ENCODE measurements around the gene NPSR1.
"Not testable (repeated sequence)": the region's sequence is repeated elsewhere in the genome, so short reads cannot be mapped to it uniquely, and the experiment has no call there.

The NPSR1 gene

DNA sequence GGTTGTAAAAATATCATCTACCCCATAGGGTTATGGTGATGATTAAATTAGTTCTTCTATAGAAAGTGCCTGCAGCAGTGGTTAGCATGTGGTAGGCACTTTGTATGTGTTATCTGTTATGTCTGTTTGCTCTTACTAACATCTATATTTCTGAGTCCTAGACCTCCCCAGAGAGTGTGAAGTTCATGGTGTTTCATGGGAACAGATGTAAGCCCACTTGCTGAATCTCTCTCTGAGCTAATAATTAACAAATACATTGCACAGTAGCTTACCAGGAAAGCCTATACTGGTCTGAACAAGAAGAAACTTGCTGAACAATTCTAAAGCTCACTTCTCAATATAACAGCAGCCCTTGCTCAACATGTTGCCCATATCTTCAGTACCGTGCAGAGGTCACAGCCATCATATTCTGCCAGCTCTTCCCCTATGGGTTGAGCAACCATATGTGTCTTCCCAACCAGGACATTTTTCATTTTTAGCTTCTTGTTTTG is 100.1 kb downstream of the NPSR1 start:
- no peak for DNase-seq (ENCODE audit: low spot score)

DNA sequence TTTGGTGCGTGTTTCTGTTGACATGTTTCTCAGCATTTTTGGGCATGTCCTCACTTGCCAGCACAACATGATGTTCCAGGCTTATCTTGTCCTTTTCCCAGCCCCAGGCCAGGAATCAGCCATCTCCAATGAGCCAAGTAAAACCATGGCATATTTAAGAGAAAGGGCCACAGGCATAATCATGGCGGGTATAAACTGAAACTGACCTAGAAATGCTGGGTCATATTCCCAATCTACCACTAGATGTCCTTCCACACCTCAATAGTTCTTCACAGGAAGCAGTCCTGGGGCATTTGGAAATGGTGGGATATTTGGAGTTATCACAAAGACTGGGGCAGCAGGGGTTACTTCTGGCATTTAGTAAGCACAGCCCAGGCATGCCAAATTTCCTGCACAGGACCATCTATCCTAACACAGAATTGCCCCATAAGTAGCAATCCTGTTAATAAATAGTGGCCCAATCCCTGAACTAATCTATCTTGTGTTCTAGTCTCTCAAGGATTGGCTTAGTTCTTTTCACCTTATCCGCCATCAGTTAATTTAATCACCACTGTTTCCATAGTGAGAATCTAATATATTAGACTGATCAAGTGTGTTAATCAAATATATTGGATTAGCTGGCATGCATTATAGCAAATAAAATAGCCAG is 101.6 kb downstream of the NPSR1 start:
- DNase-seq (ENCODE audit: low spot score), result no peak

DNA sequence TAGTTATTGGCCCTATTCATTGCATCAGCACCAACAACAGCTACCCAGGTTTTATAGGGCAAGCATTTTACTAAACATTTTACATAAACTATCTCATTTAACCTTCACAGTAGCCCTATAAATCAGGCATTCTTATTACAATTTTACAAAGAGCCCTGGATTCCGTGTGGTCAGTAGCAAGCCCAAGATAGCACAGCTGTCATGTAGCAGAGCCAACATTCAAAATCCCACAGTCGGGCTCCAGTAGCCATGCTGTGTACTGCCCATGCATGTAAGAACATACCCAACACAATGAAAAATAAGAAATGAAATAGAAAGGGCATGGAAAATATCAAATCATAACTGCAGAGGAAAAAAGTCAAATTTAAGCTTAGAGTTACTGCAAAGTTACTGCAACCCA is 102.3 kb downstream of the NPSR1 start:
- no peak for DNase-seq (ENCODE audit: low spot score)

DNA sequence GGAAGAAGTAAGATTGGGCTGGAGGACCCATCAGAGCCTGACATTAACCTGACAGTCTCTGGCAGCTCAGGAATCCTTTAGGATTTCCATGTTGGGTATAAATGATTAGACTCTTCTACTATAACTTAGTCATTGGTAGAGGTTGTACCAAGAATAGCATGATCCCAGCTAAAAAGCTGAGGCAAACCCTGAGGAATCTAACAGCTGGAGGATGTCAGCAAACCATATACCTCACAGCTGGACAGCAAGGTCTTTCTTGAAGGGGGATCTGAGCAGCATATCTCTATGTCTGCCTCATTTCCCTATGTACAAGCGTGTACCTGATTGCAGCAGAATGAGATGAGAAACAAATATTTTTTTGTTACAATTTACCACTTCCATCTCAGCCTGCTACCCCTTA is 103.2 kb downstream of the NPSR1 start:
- DNase-seq (ENCODE audit: low spot score), result no peak

DNA sequence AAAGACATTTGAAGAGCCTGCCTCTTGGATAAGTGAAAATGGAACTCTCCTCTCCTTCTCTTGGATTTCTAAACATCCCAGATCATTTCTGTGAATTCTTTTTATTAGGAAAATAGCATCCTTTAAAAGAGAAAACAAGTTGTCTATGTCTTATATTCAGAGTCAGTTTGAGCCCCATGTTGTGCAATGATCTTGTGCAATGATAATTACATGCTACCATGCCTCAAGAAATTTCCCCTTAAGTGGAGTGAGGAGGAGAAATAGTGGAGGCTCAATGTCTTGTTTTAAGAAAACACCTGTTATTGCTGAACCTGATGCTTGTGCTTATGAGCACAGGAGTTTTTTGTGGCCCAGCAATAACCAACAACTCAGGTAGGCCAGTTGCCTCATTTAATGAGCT is 103.6 kb downstream of the NPSR1 start:
- DNase-seq (ENCODE audit: low spot score), result no peak

DNA sequence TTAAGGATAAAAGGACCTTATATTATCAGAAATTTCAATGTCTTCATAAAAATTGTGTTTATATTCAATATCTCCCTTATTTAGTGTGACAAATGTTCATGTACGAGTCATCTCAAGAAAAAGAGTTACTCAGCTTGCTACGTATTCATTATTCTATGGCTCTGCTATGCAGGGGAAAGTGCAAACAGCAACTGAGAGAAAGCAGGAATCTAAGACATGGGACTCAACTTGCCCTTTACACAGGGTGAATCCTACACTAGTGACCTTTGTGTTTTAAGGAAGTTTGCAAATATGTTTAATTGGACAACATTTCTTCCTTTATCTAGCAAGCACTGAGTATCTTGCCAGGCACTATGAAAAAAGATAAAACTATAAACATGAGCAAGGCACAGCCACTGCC is 104.7 kb downstream of the NPSR1 start:
- no peak for DNase-seq (ENCODE audit: low spot score)

DNA sequence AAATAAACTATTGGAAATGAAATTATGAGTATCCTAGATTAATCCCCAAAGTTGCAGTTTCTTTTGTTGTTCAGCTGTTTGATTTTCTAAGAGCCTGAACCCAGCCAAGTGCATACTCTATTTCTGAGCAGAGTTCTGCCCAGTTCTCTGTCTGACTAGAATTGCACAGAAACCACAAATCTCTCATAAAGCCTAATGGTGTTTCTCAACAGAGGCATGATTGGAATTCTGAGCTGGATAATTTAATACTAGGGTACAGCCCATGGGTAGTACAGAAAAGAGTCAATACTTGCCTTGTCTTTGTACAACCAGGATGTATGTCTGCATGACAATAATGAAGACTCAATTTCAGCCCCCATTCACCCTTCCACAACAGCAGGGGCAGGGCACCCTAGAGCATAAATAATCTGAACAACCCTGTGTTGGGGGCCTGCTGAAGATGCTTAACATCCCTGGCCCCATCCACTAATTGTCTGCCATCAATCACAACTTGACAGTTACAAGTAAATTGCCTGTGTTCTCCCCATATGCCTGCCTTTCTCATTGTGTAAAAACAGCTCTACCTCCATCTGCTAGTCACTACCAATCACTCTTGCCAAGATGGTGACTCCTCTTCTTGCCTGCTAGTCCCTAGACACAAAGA is 114.4 kb downstream of the NPSR1 start:
- no peak for DNase-seq (ENCODE audit: low spot score)

DNA sequence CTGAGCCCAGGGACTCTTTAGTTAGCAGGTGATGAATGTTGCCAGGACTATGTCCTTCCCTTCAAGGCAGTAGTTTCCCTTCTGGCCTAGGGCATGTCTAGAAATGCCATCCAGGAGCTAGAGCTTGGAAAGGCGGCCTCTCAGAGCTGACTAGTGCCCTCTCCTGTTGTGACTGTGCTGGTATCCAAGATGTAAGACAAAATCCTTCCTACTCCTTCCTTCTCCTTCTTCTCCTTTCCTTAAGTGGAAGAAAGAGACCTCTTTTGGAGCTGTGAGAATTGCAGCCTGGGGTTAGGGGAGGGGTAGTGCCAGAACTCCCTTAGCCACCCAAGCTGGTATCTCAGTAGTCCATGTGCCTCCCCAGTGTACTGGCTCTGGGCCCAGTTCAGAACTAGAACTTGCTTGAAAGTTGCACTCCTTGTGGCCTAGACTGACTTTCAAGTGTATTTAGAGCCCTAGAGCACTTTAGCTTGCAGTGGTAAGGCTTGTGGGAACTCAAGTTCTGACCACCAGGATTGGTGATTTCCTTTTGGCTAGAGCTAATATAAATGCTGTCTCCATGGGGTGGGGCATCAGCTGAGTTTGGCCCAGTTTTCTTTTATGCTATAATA is 118.8 kb downstream of the NPSR1 start:
- no peak for DNase-seq (ENCODE audit: low spot score)

DNA sequence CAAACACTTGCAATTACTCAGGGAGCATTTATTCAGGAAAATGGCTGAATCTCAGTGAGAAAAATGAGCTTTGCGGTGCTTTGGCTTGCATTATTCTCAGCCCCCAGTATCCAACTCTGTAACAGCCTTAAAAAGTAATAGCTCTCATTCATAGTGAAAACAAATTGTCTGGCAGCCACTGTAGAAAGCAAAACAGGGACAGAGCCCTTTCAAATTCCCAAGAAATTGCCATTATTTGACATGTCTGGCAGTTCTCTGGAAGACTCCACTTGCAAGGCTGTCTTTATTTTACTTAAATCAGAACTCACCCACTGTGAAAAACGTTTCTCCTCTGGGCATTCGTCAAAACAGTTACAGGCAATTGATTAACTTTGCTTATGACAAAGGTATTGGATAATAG is 122.5 kb downstream of the NPSR1 start:
- DNase-seq (ENCODE audit: low spot score), result no peak

DNA sequence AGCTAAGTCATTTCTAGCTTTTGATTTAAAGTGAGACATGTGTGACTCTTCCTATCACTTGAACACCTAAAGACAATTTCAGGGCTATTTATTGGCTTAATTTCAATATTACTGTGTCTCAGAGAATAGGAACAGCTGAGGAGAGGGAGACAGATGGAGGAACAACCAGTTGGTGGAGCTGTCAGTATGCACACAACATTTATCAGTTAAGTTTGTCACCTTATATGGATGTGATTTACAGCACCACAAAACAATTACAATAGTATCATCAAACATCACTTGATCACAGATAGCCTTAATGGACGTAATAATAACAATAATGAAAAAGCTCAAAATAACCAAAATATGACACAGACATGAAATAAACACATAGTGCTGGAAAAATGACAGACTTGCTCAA is 129.6 kb downstream of the NPSR1 start:
- DNase-seq (ENCODE audit: low spot score), result no peak

DNA sequence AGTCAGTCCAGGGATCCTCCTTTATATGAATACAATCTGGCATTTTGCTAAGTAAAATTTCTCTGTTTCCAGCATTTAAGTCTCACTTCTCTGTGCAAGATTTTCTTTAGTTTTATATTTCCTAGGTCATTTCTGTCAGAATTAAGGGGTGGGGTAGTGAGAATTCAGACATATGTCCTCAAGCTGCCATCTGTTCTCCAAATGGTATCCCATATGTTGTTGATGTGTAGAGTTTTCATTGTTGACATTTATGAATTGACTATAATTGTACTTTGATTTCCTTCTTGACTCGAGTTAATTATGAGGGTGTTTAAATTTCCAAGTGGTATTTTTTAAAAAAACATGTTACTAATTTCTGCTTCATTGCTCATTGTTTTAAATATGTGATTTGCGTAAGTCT is 148.8 kb downstream of the NPSR1 start:
- no peak for DNase-seq (ENCODE audit: low spot score)

DNA sequence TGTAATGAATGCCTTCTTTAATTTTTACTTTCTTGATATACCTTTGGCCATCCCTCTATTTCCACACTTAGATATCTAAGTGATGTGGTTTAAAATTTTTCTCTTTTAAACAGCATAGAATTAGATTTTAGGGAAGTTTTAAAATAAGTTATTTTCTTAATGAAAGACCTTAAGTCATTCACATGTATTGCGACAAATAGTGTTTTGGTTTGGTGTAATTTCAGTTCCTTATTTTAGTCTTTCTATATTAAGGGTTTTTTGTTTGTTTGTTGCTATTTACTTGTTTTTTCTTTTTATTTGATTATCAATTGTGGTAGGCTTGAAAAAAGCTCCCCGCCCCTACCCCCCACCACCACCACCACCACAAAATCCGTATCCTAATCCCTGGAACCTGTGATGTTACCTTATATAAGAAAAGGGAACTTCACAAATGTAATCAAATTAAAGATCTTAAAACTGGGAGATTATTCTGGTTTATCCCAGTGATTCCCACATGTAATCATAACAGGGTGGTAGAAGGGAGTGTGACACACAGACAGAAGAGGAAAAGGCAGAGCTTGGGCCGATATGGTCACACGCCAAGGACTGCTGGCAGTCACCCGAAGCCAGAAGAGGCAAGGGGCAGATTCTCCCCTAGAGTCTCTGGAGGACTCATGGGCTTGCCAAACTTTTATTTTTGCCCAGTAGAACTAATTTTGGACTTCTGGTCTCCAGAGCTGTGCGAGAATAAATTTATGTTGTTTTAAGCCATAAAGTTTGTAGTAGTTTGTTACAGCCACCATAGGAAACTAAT is 149.7 kb downstream of the NPSR1 start:
- DNase-seq (ENCODE audit: low spot score), result no peak

DNA sequence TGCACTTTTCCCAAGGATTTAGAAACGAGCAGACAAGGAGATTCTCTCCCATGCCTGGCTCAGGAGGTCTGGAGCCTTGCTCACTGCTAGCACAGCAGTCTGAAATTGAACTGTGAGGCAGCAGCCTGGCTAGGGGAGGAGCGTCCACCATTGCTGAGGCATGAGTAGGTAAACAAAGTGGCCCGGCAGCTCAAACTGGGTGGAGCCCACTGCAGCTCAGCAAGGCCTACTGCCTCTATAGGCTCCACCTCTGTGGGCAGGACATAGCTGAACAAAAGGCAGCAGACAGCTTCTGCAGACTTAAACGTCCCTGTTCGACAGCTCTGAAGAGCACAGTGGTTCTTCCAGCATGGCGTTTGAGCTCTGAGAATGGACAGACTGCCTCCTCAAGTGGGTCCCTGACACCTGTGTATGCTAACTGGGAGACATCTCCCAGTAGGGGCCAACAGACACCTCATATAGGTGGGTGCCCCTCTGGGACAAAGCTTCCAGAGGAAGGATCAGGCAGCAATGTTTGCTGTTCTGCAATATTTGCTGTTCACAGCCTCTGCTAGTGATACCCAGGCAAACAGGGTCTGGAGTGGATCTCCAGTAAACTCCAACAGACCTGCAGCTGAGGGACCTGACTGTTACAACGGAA is 156.3 kb downstream of the NPSR1 start:
- not testable (repeated sequence) for DNase-seq (ENCODE audit: low spot score)

DNA sequence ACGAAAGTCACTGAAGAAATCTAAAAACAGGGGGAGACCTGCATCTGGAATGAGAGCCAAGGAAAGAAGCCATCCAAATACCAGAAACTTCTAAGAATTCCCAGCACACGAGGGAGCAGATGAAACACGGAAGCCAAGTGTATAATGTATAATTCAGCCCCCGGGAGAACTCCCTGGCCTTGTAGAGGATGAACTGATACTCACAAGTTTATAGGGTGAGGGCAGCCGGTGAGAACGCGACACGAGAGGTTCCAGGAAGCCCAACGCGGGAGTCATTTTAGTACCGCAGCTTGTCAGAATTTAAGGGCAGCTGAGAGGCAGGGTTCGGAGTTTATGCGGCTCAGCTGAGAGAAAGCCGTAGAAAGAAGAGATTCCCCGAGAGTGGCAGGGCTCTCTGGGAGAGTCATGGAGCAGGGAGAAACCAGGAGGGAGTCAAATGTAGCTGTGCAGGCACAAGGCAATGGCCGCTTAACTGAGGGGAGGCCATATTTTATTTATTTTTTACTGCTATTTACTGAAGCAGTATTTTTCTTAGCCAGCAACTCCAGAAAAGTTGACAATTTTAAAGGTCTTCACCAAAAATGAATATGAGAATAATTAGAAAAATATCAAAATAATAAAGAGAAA is 164.0 kb downstream of the NPSR1 start:
- no peak for DNase-seq (ENCODE audit: low spot score)

DNA sequence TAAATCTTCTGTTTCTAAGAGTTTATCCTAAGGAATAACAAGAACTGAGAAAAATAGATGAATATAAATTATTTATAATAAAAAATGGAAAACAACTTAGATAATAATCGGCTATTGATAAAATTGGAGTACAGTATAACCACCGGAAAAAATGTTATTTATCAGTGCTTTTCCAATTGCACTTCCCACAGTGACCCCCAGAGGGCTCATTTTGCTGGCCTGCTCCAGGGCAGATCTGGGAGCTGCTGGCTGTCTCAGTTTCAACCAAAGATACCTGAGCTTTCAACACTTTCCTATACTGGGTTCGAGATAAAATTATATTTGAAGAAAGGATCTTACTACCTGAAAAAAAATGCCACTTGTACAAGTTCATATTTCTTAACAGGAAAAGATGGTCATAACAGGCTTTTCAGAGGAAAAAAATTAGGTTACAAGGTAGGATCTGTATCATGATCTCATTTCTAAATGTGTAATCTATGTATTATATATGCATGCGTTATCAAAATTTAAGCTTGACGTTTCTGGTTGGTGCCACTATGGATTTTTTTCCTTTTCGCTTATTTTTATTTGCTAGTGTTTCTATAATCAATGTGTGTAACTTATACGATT is 165.7 kb downstream of the NPSR1 start:
- DNase-seq (ENCODE audit: low spot score), result peak; percentile 66

DNA sequence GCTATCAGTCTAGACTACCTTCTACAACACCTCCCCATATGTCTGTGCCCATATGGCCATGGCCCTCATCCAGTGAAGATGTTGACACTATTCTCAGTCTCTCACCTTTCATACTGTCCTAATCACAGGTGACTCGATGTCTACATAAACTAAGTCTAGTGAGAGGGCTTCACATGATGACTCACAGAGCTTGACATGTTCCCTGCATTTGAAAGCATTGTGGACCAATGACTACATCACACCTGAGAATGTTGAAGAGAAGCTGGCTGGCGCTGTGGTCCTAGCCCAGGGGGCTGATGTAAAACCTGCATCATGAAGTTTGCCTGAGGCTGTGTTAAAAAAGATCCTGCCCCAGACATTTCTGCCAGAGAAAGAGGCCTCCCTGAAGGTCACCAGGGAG is 167.2 kb downstream of the NPSR1 start:
- DNase-seq (ENCODE audit: low spot score), result no peak

DNA sequence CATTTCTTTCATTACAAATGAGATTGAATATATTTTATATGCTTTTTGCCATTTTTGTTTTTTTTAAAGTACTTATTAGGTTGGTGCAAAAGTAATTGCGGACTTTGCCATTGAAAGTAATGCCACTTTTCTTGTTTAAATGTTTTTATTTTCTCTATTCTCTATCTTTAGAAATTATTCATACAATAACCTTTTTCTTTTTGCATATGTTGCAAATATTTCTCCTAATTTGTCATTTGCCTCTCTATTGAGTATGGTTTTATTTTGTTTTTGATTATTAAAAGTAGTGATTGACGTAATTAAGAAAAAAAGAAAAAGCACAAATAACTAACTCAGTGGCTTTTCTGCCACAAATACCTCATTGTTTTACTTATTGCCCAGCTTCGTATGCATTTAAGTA is 172.4 kb downstream of the NPSR1 start:
- DNase-seq (ENCODE audit: low spot score), result no peak

DNA sequence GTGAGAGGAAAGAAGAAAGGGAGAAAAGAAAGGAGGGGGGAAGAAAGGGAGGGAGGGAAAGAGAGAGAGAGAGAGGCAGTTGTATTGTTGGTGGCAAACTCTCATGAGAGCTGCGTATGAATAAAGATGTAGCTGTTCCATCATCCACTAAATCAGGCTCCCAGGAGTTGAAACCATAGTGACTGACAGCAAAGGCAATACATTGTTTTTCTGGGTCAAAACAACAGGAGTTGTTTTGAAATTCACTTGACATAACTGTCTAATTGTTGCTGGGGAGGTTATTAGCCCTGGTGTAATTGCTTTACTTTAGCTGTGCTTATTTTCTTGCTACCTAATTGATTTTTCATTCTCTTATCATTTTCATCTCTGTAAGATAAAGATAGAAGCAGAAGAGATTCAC is 173.4 kb downstream of the NPSR1 start:
- DNase-seq (ENCODE audit: low spot score), result no peak

DNA sequence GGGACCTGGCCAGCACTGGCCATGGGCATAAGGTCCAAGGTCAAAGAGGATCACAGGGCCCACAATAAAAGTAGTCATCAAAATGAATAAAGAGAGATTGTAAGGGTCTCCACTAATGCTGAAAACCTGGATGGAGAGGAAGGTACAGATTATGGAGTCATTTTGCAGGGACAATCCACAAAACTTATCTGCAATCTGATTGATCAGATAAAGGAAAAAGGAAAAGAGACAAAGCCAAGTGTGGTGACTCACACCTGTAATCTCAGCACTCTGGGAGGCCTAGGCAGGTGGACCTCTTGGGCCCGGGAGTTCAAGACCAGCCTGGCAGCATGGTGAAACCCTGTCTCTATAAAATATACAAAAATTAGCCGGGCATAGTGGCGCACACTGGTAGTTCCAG is 174.0 kb downstream of the NPSR1 start:
- DNase-seq (ENCODE audit: low spot score), result no peak

DNA sequence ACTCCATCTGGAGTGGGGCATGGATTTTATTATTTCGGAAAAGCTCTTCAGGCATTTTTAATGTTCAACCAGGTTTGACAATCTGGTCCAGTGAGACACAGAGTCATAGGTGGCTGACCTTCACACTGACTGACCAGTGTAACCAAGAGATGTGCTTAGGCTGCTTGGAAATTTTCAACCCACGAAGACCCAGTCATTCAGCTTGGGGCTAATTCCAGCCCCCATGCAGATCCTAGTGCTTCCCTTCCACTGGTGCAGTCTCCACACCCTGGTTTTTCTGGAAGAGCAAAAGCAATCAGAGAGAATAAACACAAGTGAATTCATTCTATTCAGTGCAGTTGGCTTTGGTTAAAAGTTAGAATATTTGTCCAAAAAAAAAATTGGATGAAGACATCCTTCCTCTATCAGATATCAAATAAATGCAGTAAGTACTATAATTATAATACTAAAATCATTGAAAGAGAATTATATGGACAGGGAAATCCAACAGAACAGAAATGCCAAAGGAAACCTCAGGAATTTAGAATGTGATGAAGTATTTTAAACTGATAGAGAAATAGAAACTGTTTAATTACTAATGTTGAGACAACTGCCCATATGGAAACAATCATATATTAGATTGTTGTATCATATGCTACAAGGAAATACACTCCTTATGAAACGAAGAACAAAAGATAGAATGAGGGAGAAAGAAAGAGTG is 178.0 kb downstream of the NPSR1 start:
- DNase-seq (ENCODE audit: low spot score), result no peak

DNA sequence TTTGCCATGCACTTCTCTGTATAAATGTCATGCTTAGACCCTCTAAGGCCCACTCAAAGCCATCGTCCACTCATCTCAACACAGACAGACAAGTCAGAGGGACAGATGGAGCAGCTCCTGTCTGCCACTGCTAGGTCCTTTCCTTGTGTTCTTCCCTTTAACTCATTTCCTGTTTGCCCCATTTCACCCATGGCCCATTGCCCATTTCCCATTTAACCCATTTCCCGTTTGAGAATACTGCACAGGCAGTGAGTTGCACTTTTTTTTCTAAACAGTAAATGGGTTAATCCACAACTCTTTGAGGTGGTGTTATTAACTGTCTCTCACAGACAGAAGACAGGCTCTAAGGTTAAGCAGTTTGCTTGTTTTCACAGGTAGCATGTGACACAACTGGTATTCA is 179.3 kb downstream of the NPSR1 start:
- no peak for DNase-seq (ENCODE audit: low spot score)

Measured in ecto neural progenitor cell (in vitro differentiated cells).